K562 (cell line): ENCODE data around the gene PAX2. TPM values are rescaled to one million over a fixed set of nuclear protein-coding genes. Genes with fewer than 3 reads are reported as not detected.

ENCODE experiments used
- CCNT2 ChIP-seq: IDR thresholded peaks from 2 replicates; pipeline ENCODE4 v1.6.1; 2011; ENCODE audit warnings: borderline replicate concordance, low read depth, mild to moderate bottlenecking, moderate library complexity, mixed read lengths, low read length; ENCODE audit not compliant: insufficient read length; ENCODE audit errors: extremely low read depth
- SLC30A9 ChIP-seq: fragments of 250-450 bp; sonication (Bioruptor Pico); IDR thresholded peaks from 2 replicates; pipeline ENCODE4 v1.8.0; 2022; ENCODE audit warnings: mild to moderate bottlenecking, moderate library complexity
- polyA plus RNA-seq, 8 experiments: library from polyadenylated mRNA; depleted of rRNA in 4 of 8; stranded (reverse) in 5 of 8; unstranded in 3 of 8; fragments of >200 nt; fragmentation: Nextera tagmentation in 2 of 8; fragmentation: Illumina TruSeq in 1 of 8; extraction: Ambion mirVana in 2 of 8; extraction: Trizol in 1 of 8; gene quantifications; 2 replicates each; pipeline versions ENCODE4 v1.2.1 to v1.2.3, GENCODE V29; 2011 to 2014; ENCODE audit warnings: inconsistent platforms in 1 of 8, missing spikeins in 1 of 8
- total RNA-seq, 7 experiments: library from RNA; depleted of rRNA in 6 of 7; stranded (reverse); fragments of >200 nt in 6 of 7; fragmentation: Illumina TruSeq in 2 of 7; extraction: Trizol in 2 of 7; gene quantifications; 2 replicates each; pipeline versions ENCODE4 v1.2.1 to v1.2.3, GENCODE V29; 2011 to 2021; ENCODE audit warnings: low replicate concordance in 1 of 7
- TF ChIP-seq, protein P1 (sequence below), 2 experiments: fragments of 450-650 bp in 1 of 2; sonication (generic) in 1 of 2; formaldehyde crosslinking in 1 of 2; IDR thresholded peaks; 2 replicates each; pipeline versions ENCODE4 v1.7.1 to v1.9.0; 2016 to 2022; ENCODE audit warnings: inconsistent platforms in 1 of 2, mild to moderate bottlenecking in 1 of 2, missing genetic modification reagents in 1 of 2

Gene PAX2
- total and polyA plus RNA-seq, 9 of the 15 experiments (the other 6 are each of a cell fraction or from before 2014, with no cell fraction given), result not detected

DNA sequence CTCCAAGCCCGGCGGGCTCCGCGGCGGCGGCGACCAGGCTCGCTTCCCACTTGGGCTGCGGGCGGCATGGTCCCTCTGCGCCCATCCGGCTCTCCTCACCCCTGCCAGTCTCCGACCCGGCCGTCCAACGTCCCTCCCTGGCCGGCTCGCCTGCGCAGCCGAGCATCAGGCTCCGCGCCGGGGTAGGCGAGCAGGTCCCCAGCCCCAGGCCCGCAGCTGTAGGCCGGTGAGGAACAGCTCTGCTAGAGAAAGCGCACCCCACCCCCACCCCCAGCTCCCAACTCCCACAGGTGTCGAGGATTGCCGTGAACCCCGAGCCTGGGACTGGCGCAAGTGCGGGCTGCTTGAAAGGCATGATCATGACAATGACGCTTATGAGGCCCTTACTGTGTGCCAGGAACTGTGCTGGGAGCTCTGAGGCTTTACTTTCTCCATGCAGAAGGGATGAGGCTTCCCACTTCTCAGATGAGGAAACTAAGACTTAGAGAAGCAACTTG, 20.8 kb upstream of the PAX2 start (continued):
- TF ChIP-seq, protein P1, sequence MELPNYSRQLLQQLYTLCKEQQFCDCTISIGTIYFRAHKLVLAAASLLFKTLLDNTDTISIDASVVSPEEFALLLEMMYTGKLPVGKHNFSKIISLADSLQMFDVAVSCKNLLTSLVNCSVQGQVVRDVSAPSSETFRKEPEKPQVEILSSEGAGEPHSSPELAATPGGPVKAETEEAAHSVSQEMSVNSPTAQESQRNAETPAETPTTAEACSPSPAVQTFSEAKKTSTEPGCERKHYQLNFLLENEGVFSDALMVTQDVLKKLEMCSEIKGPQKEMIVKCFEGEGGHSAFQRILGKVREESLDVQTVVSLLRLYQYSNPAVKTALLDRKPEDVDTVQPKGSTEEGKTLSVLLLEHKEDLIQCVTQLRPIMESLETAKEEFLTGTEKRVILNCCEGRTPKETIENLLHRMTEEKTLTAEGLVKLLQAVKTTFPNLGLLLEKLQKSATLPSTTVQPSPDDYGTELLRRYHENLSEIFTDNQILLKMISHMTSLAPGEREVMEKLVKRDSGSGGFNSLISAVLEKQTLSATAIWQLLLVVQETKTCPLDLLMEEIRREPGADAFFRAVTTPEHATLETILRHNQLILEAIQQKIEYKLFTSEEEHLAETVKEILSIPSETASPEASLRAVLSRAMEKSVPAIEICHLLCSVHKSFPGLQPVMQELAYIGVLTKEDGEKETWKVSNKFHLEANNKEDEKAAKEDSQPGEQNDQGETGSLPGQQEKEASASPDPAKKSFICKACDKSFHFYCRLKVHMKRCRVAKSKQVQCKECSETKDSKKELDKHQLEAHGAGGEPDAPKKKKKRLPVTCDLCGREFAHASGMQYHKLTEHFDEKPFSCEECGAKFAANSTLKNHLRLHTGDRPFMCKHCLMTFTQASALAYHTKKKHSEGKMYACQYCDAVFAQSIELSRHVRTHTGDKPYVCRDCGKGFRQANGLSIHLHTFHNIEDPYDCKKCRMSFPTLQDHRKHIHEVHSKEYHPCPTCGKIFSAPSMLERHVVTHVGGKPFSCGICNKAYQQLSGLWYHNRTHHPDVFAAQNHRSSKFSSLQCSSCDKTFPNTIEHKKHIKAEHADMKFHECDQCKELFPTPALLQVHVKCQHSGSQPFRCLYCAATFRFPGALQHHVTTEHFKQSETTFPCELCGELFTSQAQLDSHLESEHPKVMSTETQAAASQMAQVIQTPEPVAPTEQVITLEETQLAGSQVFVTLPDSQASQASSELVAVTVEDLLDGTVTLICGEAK (IDR thresholded peaks at IDR 0.05), result no peak
- TF ChIP-seq, protein P1 (CRISPR knock-in tag; IDR thresholded peaks at IDR 0.05), result no peak
- TF ChIP-seq SLC30A9 (CRISPR knock-in tag), result no peak
- TF ChIP-seq CCNT2, result no peak
